Measurements from ENCODE around the gene RNF183.

RNF183 gene

DNA sequence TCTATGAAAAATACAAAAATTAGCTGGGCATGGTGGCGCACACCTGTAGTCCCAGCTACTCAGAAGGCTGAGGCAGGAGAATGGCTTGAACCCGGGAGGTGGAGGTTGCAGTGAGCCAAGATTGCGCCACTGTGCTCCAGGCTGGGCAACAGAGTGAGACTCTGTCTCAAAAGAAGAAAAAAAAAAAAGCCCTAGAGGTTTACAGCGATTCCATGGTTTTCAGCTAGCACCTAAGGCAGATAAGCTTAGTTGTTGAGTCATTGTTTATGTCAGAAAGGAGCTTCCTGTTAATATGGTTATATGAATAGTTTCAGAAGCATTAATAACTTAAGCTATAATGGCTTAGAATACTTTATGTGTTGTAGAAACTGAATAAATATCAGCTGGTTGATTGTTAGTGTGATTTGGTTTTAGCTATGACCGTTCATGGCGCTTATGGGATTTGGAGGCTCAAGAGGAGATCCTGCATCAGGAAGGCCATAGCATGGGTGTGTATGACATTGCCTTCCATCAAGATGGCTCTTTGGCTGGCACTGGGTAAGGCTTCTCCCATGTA, 13.0 kb downstream of the RNF183 start:
- no peak overlapping the region for H3K9ac ChIP-seq (ENCODE audit: low read length)
- no peak overlapping the region for H2AFZ ChIP-seq (ENCODE audit: low read length)
- no peaks in the 10 kb centered on the region for H3K9me3 ChIP-seq (replicated peaks; ENCODE audit: insufficient read depth, low read length)
- 0 out of 2 replicates have a peak, but pooled peaks cover 3% of the 10 kb centered on the region for H3K79me2 ChIP-seq (ENCODE audit: low read length)
- H3K27me3 ChIP-seq (replicated peaks; ENCODE audit: insufficient read depth, low read length): no peaks in the 10 kb centered on the region
- no peak overlapping the region for H3K4me3 ChIP-seq (ENCODE audit: low read length)
- H4K20me1 ChIP-seq (ENCODE audit: insufficient read depth, low read length): no peaks in the 10 kb centered on the region
- no peak overlapping the region for H3K27ac ChIP-seq (ENCODE audit: low read length)
- H3K4me2 ChIP-seq (ENCODE audit: low read depth, low read length): no peak overlapping the region
- DNase-seq: no peak
- TF ChIP-seq CTCF (IDR thresholded peaks at IDR 0.05; ENCODE audit: low read length): no peak
- no peak for TF ChIP-seq EZH2phosphoT487 (IDR thresholded peaks at IDR 0.05; ENCODE audit: low read length)
- no peak for TF ChIP-seq EZH2 (optimal IDR thresholded peaks at IDR 0.05; ENCODE audit: low read depth, low read length)
- H3F3A ChIP-seq (ENCODE audit: insufficient read depth, low read length): no peaks in the 10 kb centered on the region
- no peaks in the 10 kb centered on the region for H3K9me2 ChIP-seq (replicated peaks; ENCODE audit: insufficient read depth, low read length)
- H3K36me3 ChIP-seq (replicated peaks; ENCODE audit: insufficient read depth, low read length): peaks cover 34% of the 10 kb centered on the region
- H3K4me1 ChIP-seq (ENCODE audit: low read length): no peaks in the 10 kb centered on the region

- H2AFZ ChIP-seq (ENCODE audit: low read length): no peak overlapping the region
- no peak overlapping the region for H3K27ac ChIP-seq (ENCODE audit: low read length)
- no peaks in the 10 kb centered on the region for H4K20me1 ChIP-seq (ENCODE audit: insufficient read depth, low read length)
- no peaks in the 10 kb centered on the region for H3K9me3 ChIP-seq (replicated peaks; ENCODE audit: insufficient read depth, low read length)
- H3K4me1 ChIP-seq (ENCODE audit: low read length): no peaks in the 10 kb centered on the region
- TF ChIP-seq CTCF (IDR thresholded peaks at IDR 0.05; ENCODE audit: low read length): no peak
- no peak for TF ChIP-seq EZH2phosphoT487 (IDR thresholded peaks at IDR 0.05; ENCODE audit: low read length)
- no peak for TF ChIP-seq EZH2 (optimal IDR thresholded peaks at IDR 0.05; ENCODE audit: low read depth, low read length)
- DNase-seq: no peak
- H3K79me2 ChIP-seq (ENCODE audit: low read length): 0 out of 2 replicates have a peak, but pooled peaks cover 3% of the 10 kb centered on the region
- H3K4me2 ChIP-seq (ENCODE audit: low read depth, low read length): no peak overlapping the region
- no peaks in the 10 kb centered on the region for H3F3A ChIP-seq (ENCODE audit: insufficient read depth, low read length)
- no peaks in the 10 kb centered on the region for H3K9me2 ChIP-seq (replicated peaks; ENCODE audit: insufficient read depth, low read length)
- no peaks in the 10 kb centered on the region for H3K27me3 ChIP-seq (replicated peaks; ENCODE audit: insufficient read depth, low read length)
- H3K36me3 ChIP-seq (replicated peaks; ENCODE audit: insufficient read depth, low read length): peaks cover 34% of the 10 kb centered on the region
- H3K9ac ChIP-seq (ENCODE audit: low read length): no peak overlapping the region
- no peak overlapping the region for H3K4me3 ChIP-seq (ENCODE audit: low read length)
These were observed 14.1 kb downstream of the RNF183 start for GRCh38 chr9:113289091-113289490.

DNA sequence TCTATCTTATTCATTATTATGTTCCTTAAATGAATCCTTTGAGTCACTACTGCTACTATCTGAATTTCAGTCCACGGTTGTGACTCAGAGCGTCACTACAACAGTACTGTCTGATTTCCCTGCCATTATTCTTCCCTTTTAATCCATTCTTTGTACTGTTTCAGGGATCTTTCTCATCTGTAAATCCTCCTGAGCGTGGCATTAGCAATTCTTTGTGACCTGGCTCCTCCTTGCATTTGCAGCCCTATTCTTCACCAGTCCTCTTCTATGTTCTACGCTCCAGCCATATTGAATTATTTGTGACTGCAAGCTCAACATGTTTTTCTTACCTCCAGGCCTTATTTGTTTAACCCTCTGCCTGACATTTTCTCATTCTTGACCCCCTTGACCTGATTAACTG, 21.8 kb downstream of the RNF183 start:
- Histone ChIP-seq H4K20me1 (ENCODE audit: insufficient read depth, low read length) (no peaks in the 10 kb centered on the region), H2AFZ (ENCODE audit: low read length) (no peak overlapping the region), H3K36me3 (replicated peaks; ENCODE audit: insufficient read depth, low read length) (peaks cover 40% of the 10 kb centered on the region), H3K4me1 (ENCODE audit: low read length) (peaks cover 3% of the 10 kb centered on the region), H3K27ac (ENCODE audit: low read length) (no peak overlapping the region), H3K9me3 (replicated peaks; ENCODE audit: insufficient read depth, low read length) (no peaks in the 10 kb centered on the region), H3F3A (ENCODE audit: insufficient read depth, low read length) (no peaks in the 10 kb centered on the region), H3K79me2 (ENCODE audit: low read length) (peaks cover 44% of the 10 kb centered on the region), H3K4me3 (ENCODE audit: low read length) (no peak overlapping the region), H3K27me3 (replicated peaks; ENCODE audit: insufficient read depth, low read length) (no peaks in the 10 kb centered on the region), H3K9me2 (replicated peaks; ENCODE audit: insufficient read depth, low read length) (no peaks in the 10 kb centered on the region), H3K4me2 (ENCODE audit: low read depth, low read length) (no peak overlapping the region), H3K9ac (ENCODE audit: low read length) (no peak overlapping the region)
- TF ChIP-seq EZH2 (optimal IDR thresholded peaks at IDR 0.05; ENCODE audit: low read depth, low read length): no peak
- no peak for TF ChIP-seq EZH2phosphoT487 (IDR thresholded peaks at IDR 0.05; ENCODE audit: low read length)
- TF ChIP-seq CTCF (IDR thresholded peaks at IDR 0.05; ENCODE audit: low read length): no peak
- no peak for DNase-seq
